ENCODE measurements around the gene GPR149. TPM values are rescaled to one million over a fixed set of nuclear protein-coding genes. Genes with fewer than 3 reads are reported as not detected.

The GPR149 gene
- total RNA-seq, 2 experiments from 2014 or later: not detected

- ATAC-seq (no peak), DNase-seq (no peak)
- peaks cover 2% of the 10 kb centered on the region for H3K27me3 Mint-ChIP-seq
- POLR2A ChIA-PET: no interaction called here
- H3K4me1 Mint-ChIP-seq (ENCODE audit: low read depth): no peaks in the 10 kb centered on the region
- CTCF ChIA-PET: no interaction called here
- intact Hi-C loops (cut with micrococcal nuclease): no loop called here
- no peaks in the 10 kb centered on the region for H3K9me3 Mint-ChIP-seq
- H3K4me3 Mint-ChIP-seq: no peak overlapping the region
- no peak for TF ChIP-seq CTCF (IDR thresholded peaks at IDR 0.05)
- no peak overlapping the region for H3K27ac Mint-ChIP-seq
- H3K36me3 Mint-ChIP-seq (ENCODE audit: low read depth): no peaks in the 10 kb centered on the region
Observed at GRCh38 chr3:154378311-154378710, 51.7 kb downstream of the GPR149 start.

GRCh38 chr3:154367221-154367620, 62.8 kb downstream of the GPR149 start:
- Mint-ChIP-seq H3K27me3 (peaks cover 5% of the 10 kb centered on the region), H3K27ac (no peak overlapping the region), H3K4me3 (no peak overlapping the region), H3K4me1 (ENCODE audit: low read depth) (no peaks in the 10 kb centered on the region), H3K36me3 (ENCODE audit: low read depth) (no peaks in the 10 kb centered on the region), H3K9me3 (no peaks in the 10 kb centered on the region)
- no peak for ATAC-seq
- CTCF ChIA-PET: no interaction called here
- TF ChIP-seq CTCF (IDR thresholded peaks at IDR 0.05): no peak
- intact Hi-C loops (cut with micrococcal nuclease): no loop called here
- DNase-seq: no peak
- POLR2A ChIA-PET: no interaction called here

GRCh38 chr3:154364849-154365248, 65.1 kb downstream of the GPR149 start:
- intact Hi-C loops (cut with micrococcal nuclease): no loop called here
- H3K27me3 Mint-ChIP-seq: peaks cover 8% of the 10 kb centered on the region
- H3K4me3 Mint-ChIP-seq: no peak overlapping the region
- ATAC-seq (no peak), DNase-seq (no peak)
- no peak overlapping the region for H3K27ac Mint-ChIP-seq
- no peaks in the 10 kb centered on the region for H3K4me1 Mint-ChIP-seq (ENCODE audit: low read depth)
- ChIA-PET CTCF (no interaction called here), POLR2A (no interaction called here)
- no peak for TF ChIP-seq CTCF (IDR thresholded peaks at IDR 0.05)
- no peaks in the 10 kb centered on the region for H3K36me3 Mint-ChIP-seq (ENCODE audit: low read depth)
- no peaks in the 10 kb centered on the region for H3K9me3 Mint-ChIP-seq

- H3K4me3 Mint-ChIP-seq: no peak overlapping the region
- intact Hi-C loops (cut with micrococcal nuclease): no loop called here
- no peaks in the 10 kb centered on the region for H3K36me3 Mint-ChIP-seq (ENCODE audit: low read depth)
- TF ChIP-seq CTCF (IDR thresholded peaks at IDR 0.05): no peak
- DNase-seq (no peak), ATAC-seq (no peak)
- H3K4me1 Mint-ChIP-seq (ENCODE audit: low read depth): no peaks in the 10 kb centered on the region
- no peaks in the 10 kb centered on the region for H3K9me3 Mint-ChIP-seq
- POLR2A ChIA-PET: no interaction called here
- CTCF ChIA-PET: no interaction called here
- peaks cover 7% of the 10 kb centered on the region for H3K27me3 Mint-ChIP-seq
- H3K27ac Mint-ChIP-seq: no peak overlapping the region
Observed at GRCh38 chr3:154361099-154361498, 68.9 kb downstream of the GPR149 start.

- Mint-ChIP-seq H3K4me1 (ENCODE audit: low read depth) (no peaks in the 10 kb centered on the region), H3K36me3 (ENCODE audit: low read depth) (no peaks in the 10 kb centered on the region), H3K27ac (no peak overlapping the region), H3K27me3 (peaks cover 19% of the 10 kb centered on the region), H3K4me3 (no peak overlapping the region), H3K9me3 (no peaks in the 10 kb centered on the region)
- intact Hi-C loops (cut with micrococcal nuclease): no loop called here
- CTCF ChIA-PET: no interaction called here
- ATAC-seq: no peak
- POLR2A ChIA-PET: no interaction called here
- DNase-seq: no peak
- no peak for TF ChIP-seq CTCF (IDR thresholded peaks at IDR 0.05)
Observed at GRCh38 chr3:154356009-154356408, 74.0 kb downstream of the GPR149 start.

Data from activated CD8-positive, alpha-beta T cell treated with anti-CD3 and anti-CD28 coated beads for 36 hours (primary cell).